Gastrocnemius medialis (tissue), 4 donors: ENCODE results near the gene TIGAR.

Experiments
- POLR2A ChIP-seq, 2 donors: fragments of 450-650 bp; IDR thresholded peaks; one replicate each; pipeline ENCODE4 v1.6.1; 2017; ENCODE audit warnings: antibody characterized with exemption in 2 of 2, mild to moderate bottlenecking in 2 of 2, moderate library complexity in 2 of 2
- TF ChIP-seq, protein P1 (sequence below), 5 experiments: fragments of 450-650 bp in 3 of 5; fragments of 200-600 bp in 2 of 5; sonication (generic) in 2 of 5; IDR thresholded peaks in 4 of 5; conservative IDR thresholded peaks in 1 of 5; 1 replicate in 4 of 5; 2 replicates in 1 of 5; pipeline ENCODE4 v1.5.1; 2016 to 2019; ENCODE audit warnings: antibody characterized with exemption in 5 of 5, mild to moderate bottlenecking in 3 of 5, moderate library complexity in 3 of 5

DNA sequence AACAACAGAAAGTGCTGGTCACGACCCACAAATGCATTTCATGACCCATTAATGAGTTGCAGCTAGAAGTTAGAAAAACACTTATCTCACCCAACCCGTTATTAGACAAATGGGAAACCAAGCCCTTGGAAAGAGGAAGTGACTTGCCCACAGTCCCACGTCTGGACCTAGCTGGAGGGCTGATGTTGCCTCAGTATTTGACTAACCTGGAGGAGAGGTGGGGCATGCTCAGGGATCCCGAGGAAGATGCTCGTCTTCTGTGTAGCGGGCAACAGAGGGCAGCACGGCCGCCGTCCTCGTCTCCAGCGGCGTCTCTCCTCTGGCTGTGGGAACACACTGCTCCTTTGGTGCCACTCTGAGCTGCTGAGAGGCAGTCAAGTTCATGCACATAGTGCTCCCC lies 34.8 kb upstream of the TIGAR start:
- TF ChIP-seq, protein P1, sequence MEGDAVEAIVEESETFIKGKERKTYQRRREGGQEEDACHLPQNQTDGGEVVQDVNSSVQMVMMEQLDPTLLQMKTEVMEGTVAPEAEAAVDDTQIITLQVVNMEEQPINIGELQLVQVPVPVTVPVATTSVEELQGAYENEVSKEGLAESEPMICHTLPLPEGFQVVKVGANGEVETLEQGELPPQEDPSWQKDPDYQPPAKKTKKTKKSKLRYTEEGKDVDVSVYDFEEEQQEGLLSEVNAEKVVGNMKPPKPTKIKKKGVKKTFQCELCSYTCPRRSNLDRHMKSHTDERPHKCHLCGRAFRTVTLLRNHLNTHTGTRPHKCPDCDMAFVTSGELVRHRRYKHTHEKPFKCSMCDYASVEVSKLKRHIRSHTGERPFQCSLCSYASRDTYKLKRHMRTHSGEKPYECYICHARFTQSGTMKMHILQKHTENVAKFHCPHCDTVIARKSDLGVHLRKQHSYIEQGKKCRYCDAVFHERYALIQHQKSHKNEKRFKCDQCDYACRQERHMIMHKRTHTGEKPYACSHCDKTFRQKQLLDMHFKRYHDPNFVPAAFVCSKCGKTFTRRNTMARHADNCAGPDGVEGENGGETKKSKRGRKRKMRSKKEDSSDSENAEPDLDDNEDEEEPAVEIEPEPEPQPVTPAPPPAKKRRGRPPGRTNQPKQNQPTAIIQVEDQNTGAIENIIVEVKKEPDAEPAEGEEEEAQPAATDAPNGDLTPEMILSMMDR (IDR thresholded peaks at IDR 0.05 in 4 of 5, conservative IDR thresholded peaks at IDR 0.05 in 1 of 5): no peak
- TF ChIP-seq POLR2A (IDR thresholded peaks at IDR 0.05): no peak
